Ovary (tissue), 9 donors: ENCODE measurements around the gene LRRK2. TPM values are rescaled to one million over a fixed set of nuclear protein-coding genes. Genes with fewer than 3 reads are reported as not detected.

Experiments
- DNase-seq, 5 donors: peaks; one replicate each; pipeline ENCODE4 v3.0.0-alpha.2; 2019 to 2020
- H3K27ac ChIP-seq, 2 donors: fragments of 200-600 bp; one replicate each; pipeline versions ENCODE4 v1.5.1 to v1.8.0; 2019 to 2022
- H3K27me3 ChIP-seq: fragments of 200-600 bp; one replicate; pipeline ENCODE4 v1.8.0; 2022
- H3K36me3 ChIP-seq: fragments of 200-600 bp; sonication (generic); one replicate; pipeline ENCODE4 v1.5.1; 2019
- H3K4me1 ChIP-seq: one replicate; pipeline ENCODE4 v1.8.1; 2013; ENCODE audit warnings: mild to moderate bottlenecking, moderate library complexity; ENCODE audit not compliant: insufficient read depth
- H3K4me3 ChIP-seq: fragments of 200-600 bp; sonication (generic); one replicate; pipeline ENCODE4 v1.5.1; 2017
- H3K9me3 ChIP-seq, 2 donors: fragments of 200-600 bp in 1 of 2; sonication (generic) in 1 of 2; one replicate each; pipeline versions ENCODE4 v1.5.1 to v1.8.1; 2013 to 2019; ENCODE audit warnings: mild to moderate bottlenecking in 1 of 2, moderate library complexity in 1 of 2
- CTCF ChIP-seq, 3 donors: fragments of 450-650 bp in 2 of 3; fragments of 200-600 bp in 1 of 3; IDR thresholded peaks; one replicate each; pipeline versions ENCODE4 v1.5.1 to v1.8.0; 2016 to 2022; ENCODE audit warnings: antibody characterized with exemption in 3 of 3, mild to moderate bottlenecking in 1 of 3
- EP300 ChIP-seq: sonication (generic); formaldehyde crosslinking; IDR thresholded peaks from one replicate; pipeline ENCODE4 v1.6.1; 2017; ENCODE audit warnings: antibody characterized with exemption
- POLR2A ChIP-seq: fragments of 450-650 bp; IDR thresholded peaks from one replicate; pipeline ENCODE4 v1.6.1; 2017; ENCODE audit warnings: antibody characterized with exemption, mild to moderate bottlenecking, moderate library complexity
- WGBS, 3 donors: extraction: QIAGEN DNeasy Blood & Tissue Kit in 1 of 3; methylation state at CpG; one replicate each; pipeline versions ENCODE4 v1.1.5 to v1.1.7; 2013 to 2017; 5-methylcytosine and 5-hydroxymethylcytosine counted together
- intact Hi-C, 4 donors: fragments of 100-400 bp; cut with DNase I; formaldehyde crosslinking; loops; one replicate each; pipeline versions ENCODE4 v1.11.0 to v1.15.1; 2022 to 2023
- polyA plus RNA-seq, 2 donors: library from polyadenylated mRNA; stranded (reverse); fragments of 200-250 nt in 1 of 2; fragments of 350-450 nt in 1 of 2; fragmentation: Illumina TruSeq in 1 of 2; extraction: RNeasy Lipid Tissue Mini Kit (QIAGEN cat#74804) in 1 of 2; gene quantifications; one replicate each; pipeline ENCODE4 v1.2.3, GENCODE V29; 2013 to 2014
- total RNA-seq, 7 donors: library from RNA; depleted of rRNA in 2 of 7; stranded (reverse); fragments of >200 nt in 2 of 7; fragmentation: NEBNext Ultra II Directional in 3 of 7; extraction: Animal tissue kit (Norgen Biotek cat#: 25700) in 3 of 7; gene quantifications; one replicate each; pipeline versions ENCODE4 v1.1.0 to v1.2.4, GENCODE V29; 2016 to 2023
- donor health status: DM: no; HTN: no; CAD: no; lungs with moderate emphysema.
- donor health status: DM: no; HTN: no; CAD: no.
- donor health status: Bipolar disorder and iron deficiency.
- donor health status: DM: yes; HTN: yes; CAD: no.
- donor health status: DM: no; HTN: no; CAD: no.
- donor health status: DM: yes; HTN: yes; CAD: no.

The LRRK2 gene
- total and polyA plus RNA-seq, 9 donors, result 8.1 to 19.7 (median 12.6) TPM

GRCh38 chr12:40225337-40225983 is 663 bp downstream of the LRRK2 start:
- H3K27ac ChIP-seq, result peak overlapping the region in 1 of 2 donors; percentile 88
- intact Hi-C loops, result no loop called here
- no peaks in the 10 kb centered on the region for H3K27me3 ChIP-seq
- H3K9me3 ChIP-seq, result no peaks in the 10 kb centered on the region
- H3K36me3 ChIP-seq, result no peaks in the 10 kb centered on the region
- H3K4me1 ChIP-seq, result peaks cover 1% of the 10 kb centered on the region
- no peak for DNase-seq
- 11 to 16% (median 12%) methylated on average over 12 of the region's 12 CpGs for WGBS, 3 donors
- TF ChIP-seq CTCF (IDR thresholded peaks at IDR 0.05) (no peak), EP300 (no peak), POLR2A (no peak)
- H3K4me3 ChIP-seq, result peak overlapping the region; percentile 87

- H3K9me3 ChIP-seq, result no peaks in the 10 kb centered on the region
- no peaks in the 10 kb centered on the region for H3K36me3 ChIP-seq
- no peaks in the 10 kb centered on the region for H3K27me3 ChIP-seq
- H3K27ac ChIP-seq, result peak overlapping the region in 1 of 2 donors; percentile 88
- H3K4me3 ChIP-seq, result peak overlapping the region; percentile 87
- WGBS, 3 donors, result 8 to 21% (median 17%) methylated on average over 1 of the region's 1 CpG
- no peak for DNase-seq
- H3K4me1 ChIP-seq, result peaks cover 1% of the 10 kb centered on the region
- TF ChIP-seq POLR2A, result no peak
- no peak for TF ChIP-seq CTCF (IDR thresholded peaks at IDR 0.05)
- TF ChIP-seq EP300, result no peak
- intact Hi-C loops, result no loop called here
Observed at GRCh38 chr12:40225984-40226602, 1.3 kb downstream of the LRRK2 start.

GRCh38 chr12:40226705-40227104 is 1.9 kb downstream of the LRRK2 start:
- peak overlapping the region; percentile 87 for H3K4me3 ChIP-seq
- no peaks in the 10 kb centered on the region for H3K27me3 ChIP-seq
- no peaks in the 10 kb centered on the region for H3K36me3 ChIP-seq
- TF ChIP-seq POLR2A, result no peak
- no peak for TF ChIP-seq CTCF (IDR thresholded peaks at IDR 0.05)
- TF ChIP-seq EP300, result no peak
- peak; percentile 25 to 69 (median 40) for DNase-seq
- H3K9me3 ChIP-seq, result no peaks in the 10 kb centered on the region
- peaks cover 1% of the 10 kb centered on the region for H3K4me1 ChIP-seq
- H3K27ac ChIP-seq, result no peak overlapping the region
- intact Hi-C loops, result no loop called here
- WGBS, 3 donors, result 21 to 39% (median 22%) methylated on average over 4 of the region's 4 CpGs

GRCh38 chr12:40227447-40227846 is 2.6 kb downstream of the LRRK2 start:
- H3K4me3 ChIP-seq, result no peak overlapping the region
- TF ChIP-seq POLR2A, result no peak
- TF ChIP-seq EP300, result no peak
- no peak for TF ChIP-seq CTCF (IDR thresholded peaks at IDR 0.05)

More at GRCh38 chr12:40227447-40227846, 2.6 kb downstream of the LRRK2 start:
- no peaks in the 10 kb centered on the region for H3K36me3 ChIP-seq
- no peak for DNase-seq
- intact Hi-C loops, result no loop called here
- H3K27me3 ChIP-seq, result no peaks in the 10 kb centered on the region
- H3K27ac ChIP-seq, result no peak overlapping the region
- WGBS, 3 donors, result 96 to 97% (median 97%) methylated on average over 1 of the region's 1 CpG
- H3K9me3 ChIP-seq, result no peaks in the 10 kb centered on the region
- H3K4me1 ChIP-seq, result peaks cover 1% of the 10 kb centered on the region
